Mucosa of rectum (tissue), 2 donors: Measurements from ENCODE around the gene THAP4.
"Not testable (repeated sequence)": the region's sequence is repeated elsewhere in the genome, so short reads cannot be mapped to it uniquely, and the experiment has no call there.

ENCODE experiments used
- H3K27ac ChIP-seq, 2 donors: one replicate each; pipeline ENCODE4 v1.7.0; 2013; ENCODE audit warnings: inconsistent platforms in 2 of 2, low read depth in 2 of 2, low read length in 2 of 2
- H3K27me3 ChIP-seq, 2 donors: one replicate each; pipeline ENCODE4 v1.7.0; 2013; ENCODE audit warnings: low read length in 2 of 2; ENCODE audit not compliant: control insufficient read depth in 2 of 2, insufficient read depth in 2 of 2
- H3K36me3 ChIP-seq, 2 donors: one replicate each; pipeline ENCODE4 v1.7.0; 2013; ENCODE audit warnings: low read length in 2 of 2; ENCODE audit not compliant: control insufficient read depth in 2 of 2, insufficient read depth in 2 of 2
- H3K4me1 ChIP-seq, 2 donors: one replicate each; pipeline ENCODE4 v1.7.0; 2013; ENCODE audit warnings: low read length in 2 of 2, mild to moderate bottlenecking in 1 of 2; ENCODE audit not compliant: control insufficient read depth in 2 of 2, insufficient read depth in 2 of 2
- H3K4me3 ChIP-seq, 2 donors: one replicate each; pipeline ENCODE4 v1.7.0; 2013; ENCODE audit warnings: low read length in 2 of 2
- H3K9ac ChIP-seq, 2 donors: one replicate each; pipeline ENCODE4 v1.7.0; 2013; ENCODE audit warnings: low read length in 2 of 2, low read depth in 1 of 2, mild to moderate bottlenecking in 1 of 2
- H3K9me3 ChIP-seq, 2 donors: one replicate each; pipeline ENCODE4 v1.7.0; 2013; ENCODE audit warnings: low read length in 2 of 2; ENCODE audit not compliant: control insufficient read depth in 2 of 2
- donor health status: healthy.
- donor health status: Normal muscosa, but diverticular disease.

The THAP4 gene

GRCh38 chr2:241573741-241574140, 63.2 kb downstream of the THAP4 start:
- no peaks in the 10 kb centered on the region for H3K9me3 ChIP-seq

GRCh38 chr2:241572915-241573651, 63.9 kb downstream of the THAP4 start:
- not testable (repeated sequence) for H3K9me3 ChIP-seq, H3K27ac ChIP-seq, H3K27me3 ChIP-seq, H3K4me3 ChIP-seq, H3K4me1 ChIP-seq, H3K36me3 ChIP-seq, H3K9ac ChIP-seq

More at GRCh38 chr2:241573741-241574140, 63.2 kb downstream of the THAP4 start:
- H3K36me3 ChIP-seq, result peaks cover 0 to 6% of the 10 kb centered on the region in 2 donors
- H3K9ac ChIP-seq, result no peak overlapping the region
- H3K4me3 ChIP-seq, result no peak overlapping the region
- no peaks in the 10 kb centered on the region for H3K27me3 ChIP-seq
- H3K27ac ChIP-seq, result no peak overlapping the region
- H3K4me1 ChIP-seq, result no peaks in the 10 kb centered on the region

- Histone ChIP-seq H3K36me3 (peaks cover 0 to 6% of the 10 kb centered on the region in 2 donors), H3K27me3 (no peaks in the 10 kb centered on the region), H3K4me1 (no peaks in the 10 kb centered on the region), H3K27ac (no peak overlapping the region), H3K9ac (no peak overlapping the region), H3K4me3 (no peak overlapping the region), H3K9me3 (no peaks in the 10 kb centered on the region)
Measured at GRCh38 chr2:241571821-241572620, 64.9 kb downstream of the THAP4 start.

GRCh38 chr2:241570961-241571581, 65.9 kb downstream of the THAP4 start:
- H3K4me3 ChIP-seq, result no peak overlapping the region
- no peak overlapping the region for H3K27ac ChIP-seq
- H3K4me1 ChIP-seq, result no peaks in the 10 kb centered on the region
- H3K9ac ChIP-seq, result no peak overlapping the region
- no peaks in the 10 kb centered on the region for H3K9me3 ChIP-seq
- peaks cover 0 to 6% of the 10 kb centered on the region in 2 donors for H3K36me3 ChIP-seq
- H3K27me3 ChIP-seq, result no peaks in the 10 kb centered on the region

GRCh38 chr2:241569831-241570281, 67.1 kb downstream of the THAP4 start:
- H3K4me1 ChIP-seq, result no peaks in the 10 kb centered on the region
- H3K4me3 ChIP-seq, result no peak overlapping the region
- H3K27ac ChIP-seq, result no peak overlapping the region
- no peaks in the 10 kb centered on the region for H3K27me3 ChIP-seq
- no peak overlapping the region for H3K9ac ChIP-seq
- peaks cover 0 to 6% of the 10 kb centered on the region in 2 donors for H3K36me3 ChIP-seq
- no peaks in the 10 kb centered on the region for H3K9me3 ChIP-seq

- H3K4me3 ChIP-seq, result no peak overlapping the region
- H3K27me3 ChIP-seq, result no peaks in the 10 kb centered on the region
- H3K9me3 ChIP-seq, result no peaks in the 10 kb centered on the region
- peaks cover 0 to 5% of the 10 kb centered on the region in 2 donors for H3K36me3 ChIP-seq
- no peak overlapping the region for H3K9ac ChIP-seq
- peaks cover 0 to 1% of the 10 kb centered on the region in 2 donors for H3K4me1 ChIP-seq
- H3K27ac ChIP-seq, result no peak overlapping the region
Measured at GRCh38 chr2:241568726-241569125, 68.2 kb downstream of the THAP4 start.

GRCh38 chr2:241567776-241568175, 69.2 kb downstream of the THAP4 start:
- H3K27me3 ChIP-seq, result no peaks in the 10 kb centered on the region
- H3K4me3 ChIP-seq, result no peak overlapping the region

GRCh38 chr2:241567266-241567665, 69.7 kb downstream of the THAP4 start:
- not testable (repeated sequence) for H3K9ac ChIP-seq, H3K27ac ChIP-seq, H3K4me3 ChIP-seq, H3K27me3 ChIP-seq, H3K9me3 ChIP-seq, H3K4me1 ChIP-seq, H3K36me3 ChIP-seq

More at GRCh38 chr2:241567776-241568175, 69.2 kb downstream of the THAP4 start:
- no peak overlapping the region for H3K9ac ChIP-seq
- peaks cover 0 to 5% of the 10 kb centered on the region in 2 donors for H3K4me1 ChIP-seq
- H3K36me3 ChIP-seq, result no peaks in the 10 kb centered on the region
- H3K9me3 ChIP-seq, result no peaks in the 10 kb centered on the region
- H3K27ac ChIP-seq, result no peak overlapping the region

GRCh38 chr2:241566468-241566867, 70.5 kb downstream of the THAP4 start:
- Histone ChIP-seq H3K27ac (no peak overlapping the region), H3K4me1 (peaks cover 0 to 5% of the 10 kb centered on the region in 2 donors), H3K36me3 (no peaks in the 10 kb centered on the region)

GRCh38 chr2:241566021-241566420, 70.9 kb downstream of the THAP4 start:
- not testable (repeated sequence) for H3K4me1 ChIP-seq, H3K9ac ChIP-seq, H3K36me3 ChIP-seq, H3K4me3 ChIP-seq, H3K27ac ChIP-seq, H3K27me3 ChIP-seq, H3K9me3 ChIP-seq

More at GRCh38 chr2:241566468-241566867, 70.5 kb downstream of the THAP4 start:
- Histone ChIP-seq H3K4me3 (no peak overlapping the region), H3K27me3 (no peaks in the 10 kb centered on the region), H3K9me3 (no peaks in the 10 kb centered on the region), H3K9ac (no peak overlapping the region)
